ENCODE measurements around the gene HAUS7. TPM values are rescaled to one million over a fixed set of nuclear protein-coding genes. Genes with fewer than 3 reads are reported as not detected.
A peak's percentile ranks its signal among the peaks of the same experiment; 100 is the strongest.

Gene HAUS7
- total and polyA plus RNA-seq, 9 donors, result 9.3 to 28.7 (median 18.7) TPM

DNA sequence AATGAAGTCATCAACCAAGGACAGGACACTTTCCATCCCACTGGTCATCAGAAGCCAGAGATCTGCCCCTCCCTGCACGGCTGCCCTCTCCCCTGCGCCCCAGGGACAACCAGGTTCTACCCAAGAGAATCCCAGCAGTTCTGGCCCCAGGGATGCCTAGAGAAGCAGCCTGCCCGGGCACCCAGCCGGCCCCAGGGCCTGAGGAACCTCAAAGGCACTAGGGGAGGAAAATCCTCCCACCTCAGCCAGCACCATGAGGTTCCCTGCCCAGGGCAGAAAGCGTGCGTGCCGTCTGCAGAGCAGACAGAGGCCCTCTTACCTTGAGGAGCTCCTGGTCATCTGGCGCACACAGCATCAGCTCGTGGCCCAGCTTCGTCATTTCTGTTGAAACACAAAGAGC is 8.1 kb downstream of the HAUS7 start:
- 83 to 94% (median 90%) methylated on average over 10 of the region's 10 CpGs for WGBS, 3 donors
- Histone ChIP-seq H3K27ac (no peak overlapping the region), H3K36me3 (no peaks in the 10 kb centered on the region), H3K4me1 (ENCODE audit: insufficient read depth) (no peaks in the 10 kb centered on the region), H3K27me3 (no peaks in the 10 kb centered on the region), H3K4me3 (no peak overlapping the region), H3K9me3 (no peaks in the 10 kb centered on the region)
- intact Hi-C loops (cut with DNase I), result no loop called here
- DNase-seq, result no peak
- TF ChIP-seq POLR2A (IDR thresholded peaks at IDR 0.05) (no peak), EP300 (IDR thresholded peaks at IDR 0.05) (no peak), CTCF (IDR thresholded peaks at IDR 0.05) (no peak)

DNA sequence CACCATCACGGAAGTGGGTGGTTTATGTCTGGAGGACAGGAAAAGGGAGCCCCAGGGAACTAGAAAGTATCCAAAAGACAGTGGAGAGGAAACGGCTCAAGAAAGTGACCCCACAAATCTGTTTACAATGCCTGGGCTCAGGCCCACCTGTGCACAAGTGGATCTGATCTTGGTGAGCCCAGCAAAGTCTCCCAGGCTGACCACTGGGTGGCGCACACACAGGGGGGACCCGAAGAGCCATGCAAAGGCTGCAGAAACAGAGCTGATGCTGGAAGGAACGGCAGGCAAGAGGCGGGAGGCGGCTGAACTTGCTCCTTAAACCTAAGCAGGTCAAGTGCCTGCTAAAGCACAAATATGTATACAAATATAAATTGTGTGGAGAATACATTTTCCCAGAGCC is 9.6 kb downstream of the HAUS7 start:
- no peaks in the 10 kb centered on the region for H3K4me1 ChIP-seq (ENCODE audit: insufficient read depth)
- H3K27me3 ChIP-seq, result no peaks in the 10 kb centered on the region
- peak in 4 of 5 donors; percentile 52 to 65 (median 58) for DNase-seq
- H3K36me3 ChIP-seq, result no peaks in the 10 kb centered on the region
- H3K9me3 ChIP-seq, result no peaks in the 10 kb centered on the region
- 37 to 53% (median 51%) methylated on average over 7 of the region's 7 CpGs for WGBS, 3 donors
- intact Hi-C loops (cut with DNase I), result no loop called here
- TF ChIP-seq EP300 (IDR thresholded peaks at IDR 0.05), result no peak
- TF ChIP-seq CTCF (IDR thresholded peaks at IDR 0.05), result peak; percentile 19 to 26 (median 23)
- no peak for TF ChIP-seq POLR2A (IDR thresholded peaks at IDR 0.05)
- H3K4me3 ChIP-seq, result no peak overlapping the region
- H3K27ac ChIP-seq, result no peak overlapping the region

- intact Hi-C loops (cut with DNase I), result no loop called here
- Histone ChIP-seq H3K27ac (no peak overlapping the region), H3K4me3 (no peak overlapping the region), H3K36me3 (no peaks in the 10 kb centered on the region), H3K27me3 (no peaks in the 10 kb centered on the region), H3K9me3 (no peaks in the 10 kb centered on the region), H3K4me1 (ENCODE audit: insufficient read depth) (no peaks in the 10 kb centered on the region)
- no peak for TF ChIP-seq EP300 (IDR thresholded peaks at IDR 0.05)
- no peak for TF ChIP-seq POLR2A (IDR thresholded peaks at IDR 0.05)
- no peak for TF ChIP-seq CTCF (IDR thresholded peaks at IDR 0.05)
- DNase-seq, result no peak
- WGBS, 3 donors, result 73 to 74% (median 74%) methylated on average over 4 of the region's 4 CpGs
These were observed 10.4 kb downstream of the HAUS7 start for GRCh38 chrX:153459986-153460385.

DNA sequence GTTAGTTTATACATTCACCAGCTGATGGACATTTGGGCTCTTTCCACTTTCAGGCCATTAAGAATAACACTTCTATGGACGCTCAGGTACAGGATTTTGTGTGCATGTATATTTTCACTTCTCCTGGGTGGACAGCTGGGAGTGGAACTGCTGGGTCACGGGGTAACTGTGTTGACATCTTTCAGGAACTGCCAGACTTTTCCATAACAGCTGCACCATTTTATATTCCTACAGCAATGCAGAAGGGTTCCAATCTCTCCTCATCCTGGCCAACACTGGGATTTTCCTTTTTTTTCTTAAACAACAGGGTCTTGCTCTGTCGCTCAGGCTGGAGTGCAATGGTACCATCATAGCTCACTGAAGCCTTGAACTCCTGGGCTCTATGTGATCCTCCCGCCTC is 11.9 kb downstream of the HAUS7 start:
- no peaks in the 10 kb centered on the region for H3K4me1 ChIP-seq (ENCODE audit: insufficient read depth)
- intact Hi-C loops (cut with DNase I), result no loop called here
- no peak overlapping the region for H3K27ac ChIP-seq
- no peaks in the 10 kb centered on the region for H3K9me3 ChIP-seq
- H3K4me3 ChIP-seq, result no peak overlapping the region
- 74 to 75% (median 75%) methylated on average over 4 of the region's 4 CpGs for WGBS, 3 donors
- DNase-seq, result no peak
- H3K27me3 ChIP-seq, result no peaks in the 10 kb centered on the region
- TF ChIP-seq POLR2A (IDR thresholded peaks at IDR 0.05) (no peak), CTCF (IDR thresholded peaks at IDR 0.05) (no peak), EP300 (IDR thresholded peaks at IDR 0.05) (no peak)
- H3K36me3 ChIP-seq, result no peaks in the 10 kb centered on the region
